ENCODE measurements around the gene MRPL28.
"Not testable (repeated sequence)": the region's sequence is repeated elsewhere in the genome, so short reads cannot be mapped to it uniquely, and the experiment has no call there.

Gene MRPL28

DNA sequence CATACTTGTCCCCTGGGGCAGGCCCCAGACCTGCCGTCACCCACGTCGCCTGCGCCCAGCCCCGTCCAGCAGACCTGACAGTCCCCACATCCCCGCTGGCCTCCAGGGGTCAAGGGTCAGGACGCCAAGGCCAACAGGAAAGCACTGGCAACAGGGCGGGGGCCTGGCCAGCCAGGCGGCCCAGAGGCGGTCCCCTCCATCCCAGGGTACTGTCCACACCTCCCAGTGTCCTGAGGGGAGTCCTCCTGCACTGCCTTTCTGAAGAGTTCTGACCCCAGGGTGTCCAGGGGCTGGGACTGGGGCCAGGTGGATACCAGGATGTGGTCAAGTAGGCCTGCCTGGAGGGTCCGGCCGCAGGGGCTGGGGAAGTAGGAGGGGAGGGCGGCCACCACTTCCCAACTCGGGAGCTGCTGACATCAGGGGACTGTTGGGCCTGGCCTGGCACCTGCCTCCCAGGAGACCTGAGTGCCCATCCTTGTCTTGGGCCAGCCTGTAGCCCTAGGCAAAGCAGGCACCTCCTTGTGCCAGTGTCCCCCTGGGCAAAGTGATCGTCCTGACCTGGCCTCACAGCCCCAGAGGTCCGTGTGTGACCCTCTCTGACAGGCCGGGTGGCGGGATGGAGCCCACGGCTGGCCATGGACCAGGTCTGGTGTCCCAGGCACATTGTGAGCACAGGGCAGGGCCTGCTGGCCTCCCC lies 11.1 kb downstream of the MRPL28 start:
- no peak for DNase-seq (ENCODE audit: low read depth)

DNA sequence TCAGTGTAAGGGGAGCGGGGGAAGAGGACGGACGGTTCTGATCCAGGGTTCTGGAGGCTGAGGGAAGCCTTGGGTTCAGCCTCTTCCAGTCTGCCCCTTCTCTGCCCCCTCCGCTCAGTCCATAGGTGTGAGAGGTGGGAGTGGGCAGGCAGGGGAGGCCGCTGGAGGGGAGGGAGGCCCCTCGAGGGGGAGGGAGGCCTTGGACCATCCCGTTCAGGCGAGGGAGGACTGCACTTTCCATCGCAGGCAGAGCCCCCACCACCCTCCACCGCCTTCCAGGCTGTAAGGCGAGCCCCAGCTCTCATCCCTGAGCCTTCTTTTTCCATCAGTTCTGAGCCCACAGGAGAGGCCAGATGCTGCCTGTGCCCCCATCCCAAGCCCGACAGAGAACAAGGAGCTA lies 13.6 kb downstream of the MRPL28 start:
- DNase-seq (ENCODE audit: low read depth): no peak

DNA sequence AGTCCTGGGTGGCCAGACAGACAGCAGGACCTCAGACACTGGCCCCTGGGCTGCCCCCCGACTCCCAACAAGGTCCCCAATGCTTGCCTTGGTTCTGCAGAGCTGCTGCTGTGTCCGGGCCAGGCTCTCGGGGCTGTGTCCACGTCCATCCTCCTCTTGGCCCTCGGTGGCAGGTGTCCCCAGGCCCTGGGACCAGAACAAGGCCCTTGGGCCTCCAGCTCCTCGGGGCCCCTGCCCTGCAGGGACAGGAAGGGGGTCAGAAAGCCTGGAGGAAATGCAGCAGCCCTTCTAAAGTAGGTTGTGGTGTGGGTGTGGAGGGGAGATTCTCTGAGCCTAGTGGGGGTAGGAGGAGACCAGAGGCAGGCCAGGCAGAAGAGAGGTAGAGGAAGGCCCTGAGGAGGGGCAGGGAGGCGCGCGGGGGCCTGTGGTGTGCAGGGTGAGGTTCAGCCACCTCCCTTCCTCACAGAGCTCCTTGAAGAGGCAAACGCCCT lies 15.3 kb downstream of the MRPL28 start:
- no peak for DNase-seq (ENCODE audit: low read depth)

DNA sequence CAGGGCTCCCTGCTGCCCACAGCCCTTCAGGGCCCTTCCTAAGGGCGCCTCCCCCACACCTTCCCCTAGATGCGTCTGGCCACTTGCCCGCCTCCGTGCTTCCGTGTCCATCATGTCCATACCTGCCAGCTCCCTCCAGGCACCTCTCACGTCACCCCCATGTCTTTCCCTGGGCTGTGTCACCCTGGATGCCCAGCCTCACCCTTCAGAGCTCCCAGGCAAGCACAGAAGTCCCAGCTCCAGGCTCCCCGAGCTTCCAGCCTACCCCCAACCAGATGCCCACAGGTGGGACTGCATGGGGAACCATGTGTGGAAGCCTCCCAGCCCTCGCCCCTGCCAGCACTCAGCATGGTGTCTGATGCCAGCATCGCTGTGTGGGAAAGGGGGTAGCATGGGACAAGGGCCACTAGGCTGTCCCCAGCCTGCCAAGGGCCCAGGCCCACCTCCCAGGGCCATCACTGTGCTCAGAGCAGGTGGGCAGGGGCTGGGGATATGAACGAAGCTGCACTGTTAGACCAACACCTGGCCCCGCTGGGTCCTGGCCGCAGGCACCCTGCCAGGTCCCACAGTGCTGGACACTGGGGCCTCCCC lies 16.0 kb downstream of the MRPL28 start:
- no peak for DNase-seq (ENCODE audit: low read depth)

DNA sequence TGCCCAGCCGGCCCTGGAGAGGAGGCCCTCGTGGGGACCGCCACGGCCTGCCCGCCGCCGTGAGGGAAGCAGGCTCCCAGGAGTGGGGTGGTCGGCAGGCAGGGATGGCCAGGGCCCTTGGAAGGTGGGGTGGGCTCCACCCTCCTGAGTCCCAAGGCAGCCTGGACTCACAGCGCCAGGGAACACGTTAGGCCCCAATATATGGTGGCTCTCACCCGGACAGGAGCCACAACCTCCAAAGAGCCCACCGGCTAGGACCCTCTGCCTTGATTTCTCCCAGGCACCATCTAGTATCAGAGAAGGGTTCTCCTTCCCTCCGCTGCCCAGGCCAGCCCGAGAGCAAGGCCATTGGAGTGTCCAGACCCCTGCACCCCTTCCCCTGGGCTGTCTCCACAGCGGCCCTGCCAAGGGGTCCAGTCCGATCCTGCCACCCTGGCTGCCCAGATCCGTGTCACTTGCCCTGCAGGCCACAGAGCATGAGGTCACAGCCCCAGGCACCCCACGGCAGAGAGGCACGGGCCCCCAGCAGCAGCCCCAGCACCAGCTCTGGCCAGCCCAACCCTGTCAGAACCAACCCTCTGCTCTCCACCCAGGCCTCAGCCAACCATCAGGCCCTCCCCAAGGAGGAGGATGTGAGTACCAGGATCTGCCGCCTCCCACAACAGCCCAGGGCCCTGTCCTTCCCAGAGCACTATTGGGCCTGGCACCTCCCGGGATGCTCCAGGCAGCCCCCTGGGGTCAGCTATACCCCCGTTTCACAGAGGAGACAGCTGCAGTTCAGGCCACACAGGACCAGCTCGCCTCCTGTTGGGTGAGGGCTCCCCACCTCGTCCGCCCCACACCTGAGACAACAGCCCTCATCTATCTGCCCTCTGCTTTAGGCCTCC lies 16.7 kb downstream of the MRPL28 start:
- no peak for DNase-seq (ENCODE audit: low read depth)

DNA sequence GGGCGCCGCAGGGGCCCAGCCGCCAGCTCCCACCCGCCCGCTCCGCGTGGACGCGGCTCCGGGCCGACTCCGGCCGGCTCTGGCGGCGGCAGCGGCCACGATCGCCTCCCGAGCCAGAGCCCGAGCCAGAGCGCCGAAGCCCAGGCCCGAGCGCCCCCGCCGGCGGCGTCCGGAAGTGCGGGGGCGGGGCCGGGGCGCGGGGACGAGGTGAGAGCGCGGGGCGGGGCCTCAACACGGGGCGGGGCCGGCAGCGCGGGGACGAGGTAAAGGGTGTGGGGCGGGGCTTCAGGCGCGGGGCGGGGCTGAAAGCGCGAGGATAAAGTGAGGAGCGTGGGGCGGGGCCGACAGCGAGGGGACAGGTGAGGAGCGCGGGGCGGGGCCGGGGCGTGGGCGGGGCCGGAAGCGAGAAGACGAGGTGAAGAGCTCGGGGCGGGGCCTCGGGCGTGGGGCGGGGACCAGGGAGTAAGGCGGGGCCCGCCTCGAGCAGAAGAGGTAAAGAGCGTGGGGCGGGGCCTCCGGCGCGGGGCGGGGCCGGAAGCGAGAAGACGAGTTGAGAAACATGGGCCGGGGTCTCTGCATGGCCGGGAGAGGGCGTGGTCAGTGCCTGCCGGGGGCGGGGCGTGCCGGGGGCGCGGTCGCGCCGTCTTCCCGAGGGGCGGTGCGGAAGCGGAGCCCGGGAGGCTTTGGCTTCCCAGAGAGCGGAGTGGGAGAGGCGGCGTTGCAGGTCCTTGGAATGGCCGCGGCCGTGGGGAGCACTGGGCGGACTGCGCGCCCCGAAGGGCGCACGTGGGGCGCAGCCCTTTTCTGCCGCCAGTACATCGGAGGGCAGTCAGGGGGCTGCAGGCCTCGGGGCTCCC lies 17.6 kb downstream of the MRPL28 start, which contains the start of gene AXIN1:
AXIN1 (minus strand) TSS at position 177 of the 857 bp plus-strand sequence. CDS start 5,698 bp downstream, outside the sequence.
- peak; percentile 49 for DNase-seq (ENCODE audit: low read depth)

DNA sequence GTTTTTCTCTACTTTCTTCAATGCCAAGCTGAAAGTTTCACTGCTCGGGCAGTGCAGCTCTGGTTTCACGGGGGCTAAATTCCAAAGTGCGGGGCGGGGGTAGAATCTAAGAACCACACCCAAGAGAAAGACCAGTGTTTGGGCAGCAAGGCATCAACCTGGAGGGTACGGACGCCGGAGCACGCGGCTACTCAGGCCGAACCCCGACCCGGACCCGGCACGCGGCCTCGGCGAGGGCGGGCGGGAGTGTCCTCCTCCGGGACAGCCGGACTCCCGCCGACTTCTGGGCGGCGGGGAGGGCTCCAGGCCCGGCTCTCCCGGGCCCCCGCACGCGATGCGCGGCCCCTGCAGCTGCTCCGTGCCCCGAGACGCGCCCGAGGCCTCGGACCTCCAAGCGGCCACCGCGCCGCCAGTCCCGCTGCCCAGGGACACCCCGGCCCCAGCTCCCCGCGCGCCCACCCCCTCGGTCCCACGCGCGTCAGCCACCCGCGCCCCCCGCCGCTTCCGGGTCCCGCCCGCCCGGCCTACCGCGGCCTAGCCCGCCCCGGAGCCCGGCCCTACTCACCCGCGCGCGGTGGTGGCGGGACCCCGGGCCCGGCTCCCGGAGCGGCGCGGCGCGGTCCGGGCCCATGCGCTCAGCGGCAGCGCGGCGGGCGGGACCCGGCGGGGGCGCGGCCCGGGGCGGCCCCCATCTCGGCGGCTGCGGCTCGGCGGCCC lies 18.4 kb downstream of the MRPL28 start:
- DNase-seq (ENCODE audit: low read depth): no peak

DNA sequence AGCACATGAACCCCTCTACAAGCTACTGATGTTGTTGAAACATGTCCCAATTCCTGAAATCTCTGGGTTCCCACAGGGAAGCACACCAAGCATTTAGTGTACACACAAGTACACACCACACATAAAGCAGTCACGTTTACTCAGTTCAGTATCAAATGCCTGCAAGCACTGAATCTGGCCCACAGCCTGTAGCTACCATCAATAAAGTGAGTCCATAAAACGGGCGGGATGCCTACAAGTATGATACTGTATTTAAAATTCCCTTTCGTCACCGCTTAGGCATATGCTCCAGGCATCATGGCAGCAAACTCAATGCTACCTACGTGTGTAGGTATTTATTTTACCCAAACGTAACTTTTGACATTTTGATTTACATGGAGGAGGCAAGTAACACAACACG lies 20.1 kb downstream of the MRPL28 start:
- no peak for DNase-seq (ENCODE audit: low read depth)

DNA sequence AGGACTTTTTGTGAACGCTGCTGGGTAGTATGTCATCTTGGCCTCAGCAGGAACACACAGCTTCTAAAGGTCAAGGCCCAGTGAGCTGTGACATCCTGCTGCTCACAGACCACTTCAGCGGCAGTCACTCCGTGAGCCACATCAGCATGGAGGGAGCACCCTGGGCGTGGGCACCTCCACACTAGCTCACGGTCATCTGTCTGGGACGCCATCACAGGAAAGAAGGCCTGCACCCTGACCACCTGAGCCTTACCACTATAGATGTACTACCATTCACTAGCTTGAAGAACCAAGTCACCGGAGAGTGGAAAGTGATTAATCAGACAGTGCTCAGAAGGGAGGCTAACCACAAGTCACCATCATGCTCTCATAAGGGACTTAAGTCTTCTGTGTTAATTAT lies 21.1 kb downstream of the MRPL28 start:
- no peak for DNase-seq (ENCODE audit: low read depth)

DNA sequence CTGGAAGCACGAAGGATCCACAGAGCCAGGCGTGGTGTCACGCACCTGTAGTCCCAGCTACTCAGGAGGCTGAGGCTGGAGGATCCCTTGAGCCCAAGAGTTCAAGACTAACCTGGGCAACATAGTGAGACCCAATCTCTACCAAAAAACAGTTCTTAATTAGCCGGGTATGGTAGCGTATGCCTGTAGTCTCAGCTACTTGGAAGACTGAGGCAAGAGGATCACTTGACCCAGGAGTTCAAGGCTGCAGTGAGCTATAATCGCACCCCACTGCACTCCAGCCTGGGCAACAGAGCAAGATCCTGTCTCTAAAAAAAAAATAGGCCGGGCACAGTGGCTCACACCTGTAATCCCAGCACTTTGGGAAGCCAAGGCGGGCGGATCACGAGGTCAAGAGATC lies 21.8 kb downstream of the MRPL28 start:
- DNase-seq (ENCODE audit: low read depth): not testable (repeated sequence)

DNA sequence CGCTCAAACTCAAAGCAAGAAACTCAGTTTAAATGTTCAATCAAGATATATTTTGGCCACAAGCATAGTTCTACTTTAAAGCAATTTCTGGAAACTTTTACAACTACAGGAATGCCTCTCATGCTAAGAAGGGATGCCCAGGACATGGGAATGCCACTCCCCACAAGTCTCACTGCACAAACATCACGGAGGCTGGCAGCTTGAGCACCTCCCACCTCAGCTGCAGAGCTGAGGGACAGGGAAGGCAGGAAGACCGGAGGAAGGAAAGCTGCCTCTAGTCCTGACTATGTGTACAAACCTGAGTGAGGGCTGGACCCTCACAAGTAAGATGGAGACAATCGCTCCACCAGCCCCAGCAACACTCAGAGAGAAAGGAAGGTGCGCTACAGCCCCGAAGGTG lies 23.1 kb downstream of the MRPL28 start:
- DNase-seq (ENCODE audit: low read depth): no peak

DNA sequence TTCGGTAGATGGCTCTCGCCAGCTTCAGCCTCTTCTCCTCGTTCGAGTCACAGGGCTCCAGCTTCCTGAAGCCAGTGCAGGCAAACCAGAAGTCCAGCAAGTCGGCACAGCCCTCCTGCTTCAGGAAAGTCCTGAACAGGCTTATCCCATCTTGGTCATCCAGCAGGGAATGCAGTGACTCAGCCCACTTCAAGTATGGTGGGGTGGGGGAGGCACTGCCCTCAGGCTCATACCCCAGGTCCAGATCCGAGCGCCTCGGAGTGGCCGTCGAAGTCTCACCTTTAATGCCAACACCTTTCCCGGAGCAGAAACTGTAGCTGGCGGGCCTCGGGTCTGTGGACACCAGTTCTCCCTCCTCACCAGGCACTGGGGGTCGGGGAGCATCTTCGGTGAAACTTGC lies 23.8 kb downstream of the MRPL28 start:
- no peak for DNase-seq (ENCODE audit: low read depth)

DNA sequence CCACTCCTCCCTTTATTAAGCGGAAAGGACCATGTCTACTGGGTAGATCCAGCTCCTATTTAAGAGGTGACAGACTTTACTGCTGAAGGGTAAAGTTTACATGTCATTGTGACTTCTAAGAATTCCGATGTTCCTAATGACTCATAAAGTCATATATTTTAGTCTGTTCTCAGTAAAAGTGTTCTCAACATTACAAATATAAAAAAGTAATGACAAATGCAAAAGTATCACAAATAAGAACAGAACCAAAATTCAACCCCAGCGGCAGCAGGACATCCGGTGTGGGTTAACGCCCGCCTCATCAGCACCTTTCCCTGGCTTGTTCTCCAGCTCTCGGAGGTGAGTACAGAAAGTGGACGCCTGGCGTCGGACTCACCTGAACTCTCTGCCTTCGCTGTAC lies 24.6 kb downstream of the MRPL28 start:
- DNase-seq (ENCODE audit: low read depth): no peak

DNA sequence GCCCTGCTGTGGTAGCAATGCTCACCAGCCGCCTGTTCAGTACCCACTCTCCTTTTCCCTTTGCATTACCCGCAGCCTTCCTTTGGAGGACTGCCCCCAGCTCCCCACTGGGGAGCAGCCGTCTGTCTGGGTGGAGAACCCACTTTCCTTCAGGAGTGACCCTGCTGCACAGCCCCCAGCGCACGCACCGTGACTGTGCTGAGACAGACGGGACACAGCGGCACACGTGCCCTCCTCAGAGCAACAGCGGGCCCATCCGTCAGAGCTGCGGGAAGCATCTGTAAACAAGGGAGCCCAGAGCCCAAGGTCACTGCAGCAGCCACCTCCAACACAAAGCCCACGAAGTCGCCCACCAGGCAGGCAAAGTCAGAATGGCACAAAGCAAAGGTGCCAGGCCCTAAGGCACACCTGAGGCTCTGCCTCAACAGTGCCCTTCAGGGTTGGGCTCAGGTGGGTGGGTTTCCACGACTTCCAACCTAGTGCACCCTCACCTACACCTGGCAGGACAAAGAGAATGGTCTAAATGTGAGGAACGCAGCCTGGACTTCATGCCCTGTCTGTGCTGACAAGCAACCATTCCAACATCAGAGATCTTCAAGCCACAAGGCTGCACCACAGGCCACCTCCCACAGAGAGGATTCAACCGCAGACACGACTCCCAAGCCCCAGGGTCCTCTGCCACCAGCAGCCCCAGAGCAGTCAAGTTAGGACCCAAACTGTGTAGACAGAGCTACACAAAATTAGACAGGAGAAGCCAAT lies 27.7 kb downstream of the MRPL28 start:
- DNase-seq (ENCODE audit: low read depth): no peak

DNA sequence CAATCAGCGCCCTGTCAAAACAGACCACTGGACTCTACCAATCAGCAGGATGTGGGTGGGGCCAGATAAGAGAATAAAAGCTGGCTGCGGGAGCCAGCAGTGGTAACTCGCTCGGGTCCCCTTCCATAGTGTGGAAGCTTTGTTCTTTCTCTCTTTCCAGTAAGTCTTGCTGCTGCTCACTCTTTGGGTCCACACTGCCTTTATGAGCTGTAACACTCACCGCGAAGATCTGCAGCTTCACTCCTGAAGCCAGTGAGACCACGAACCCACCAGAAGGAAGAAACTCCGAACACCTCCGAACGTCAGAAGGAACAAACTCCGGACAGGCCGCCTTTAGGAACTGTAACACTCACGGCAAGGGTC lies 28.4 kb downstream of the MRPL28 start:
- DNase-seq (ENCODE audit: low read depth): not testable (repeated sequence)

DNA sequence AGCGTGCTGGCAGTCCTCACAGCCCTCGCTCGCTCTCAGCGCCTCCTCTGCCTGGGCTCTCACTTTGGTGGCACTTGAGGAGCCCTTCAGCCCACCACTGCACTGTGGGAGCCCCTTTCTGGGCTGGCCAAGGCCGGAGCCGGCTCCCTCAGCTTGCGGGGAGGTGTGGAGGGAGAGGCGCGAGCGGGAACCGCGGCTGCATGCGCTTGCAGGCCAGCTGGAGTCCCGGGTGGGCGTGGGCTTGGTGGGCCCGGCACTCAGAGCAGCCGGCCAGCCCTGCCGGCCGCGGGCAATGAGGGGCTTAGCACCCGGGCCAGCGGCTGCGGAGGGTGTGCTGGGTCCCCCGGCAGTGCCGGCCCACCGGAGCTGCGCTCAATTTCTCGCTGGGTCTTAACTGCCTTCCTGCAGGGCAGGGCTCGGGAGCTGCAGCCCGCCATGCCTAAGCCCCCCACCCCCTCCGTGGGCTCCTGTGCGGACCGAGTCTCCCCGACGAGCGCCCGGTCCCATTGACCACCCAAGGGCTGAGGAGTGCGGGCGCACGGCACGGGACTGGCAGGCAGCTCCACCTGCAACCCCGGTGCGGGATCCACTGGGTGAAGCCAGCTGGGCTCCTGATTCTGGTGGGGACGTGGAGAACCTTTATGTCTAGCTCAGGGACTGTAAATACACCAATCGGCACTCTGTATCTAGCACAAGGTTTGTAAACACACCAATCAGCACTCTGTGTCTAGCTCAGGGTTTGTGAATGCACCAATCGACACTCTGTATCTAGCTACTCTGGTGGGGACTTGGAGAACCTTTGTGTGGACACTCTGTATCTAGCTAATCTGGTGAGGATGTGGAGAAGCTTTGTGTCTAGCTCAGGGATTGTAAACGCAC lies 29.0 kb downstream of the MRPL28 start:
- DNase-seq (ENCODE audit: low read depth): not testable (repeated sequence)

DNA sequence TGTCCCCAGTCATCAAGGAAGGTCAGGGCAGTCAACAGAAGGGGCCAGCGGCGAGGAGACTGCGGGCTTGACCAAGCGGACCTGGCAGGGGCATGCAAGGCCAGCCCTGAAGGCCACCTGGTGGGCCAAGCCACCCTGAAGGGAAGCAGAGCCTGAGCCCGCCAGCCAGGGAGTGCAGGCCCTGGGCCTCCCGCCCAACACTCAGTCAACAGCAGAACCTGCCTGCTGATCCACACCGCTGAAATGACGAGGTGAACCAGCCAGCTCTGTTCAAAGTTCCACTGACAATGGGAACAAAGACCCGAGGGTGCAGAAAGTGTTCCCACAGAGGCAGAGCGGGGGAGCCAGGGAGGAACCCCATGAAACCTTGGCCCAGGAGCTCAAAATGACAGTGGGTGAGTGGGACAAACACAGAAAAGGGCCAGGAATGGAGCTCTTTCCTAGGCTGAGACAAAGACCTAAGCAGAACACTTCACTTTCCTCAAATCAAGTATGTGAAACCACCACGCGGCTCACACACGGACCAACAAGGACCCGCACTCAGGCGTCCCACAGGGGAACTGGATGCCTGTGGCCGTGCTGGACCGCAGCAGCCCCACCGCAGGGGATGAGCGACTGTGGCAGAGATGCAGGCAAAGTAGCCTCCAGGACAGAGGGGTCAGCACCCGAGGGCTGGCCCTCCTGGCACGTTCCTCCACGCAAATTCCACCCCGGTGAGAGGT lies 29.8 kb downstream of the MRPL28 start:
- no peak for DNase-seq (ENCODE audit: low read depth)

DNA sequence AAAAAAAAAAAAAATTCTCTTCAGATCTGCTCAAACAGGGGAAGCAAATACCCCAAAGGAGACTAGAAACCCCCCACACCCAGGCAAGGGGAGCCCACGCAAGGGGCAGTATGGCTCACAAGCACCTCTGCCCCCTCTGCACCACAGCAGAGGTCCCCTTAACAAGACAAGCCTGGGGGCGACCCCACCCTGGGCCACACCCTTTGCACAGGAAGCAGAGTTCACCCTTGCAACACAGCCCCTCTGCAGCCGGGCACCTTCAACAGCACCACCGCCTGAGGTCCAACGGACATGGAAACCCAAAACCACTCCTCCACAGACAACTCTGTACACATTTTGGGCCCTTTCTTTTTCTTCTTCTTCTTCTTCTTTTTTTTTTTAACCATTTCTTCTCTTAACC lies 30.7 kb downstream of the MRPL28 start:
- no peak for DNase-seq (ENCODE audit: low read depth)
